NCI-H226 (cell line): Measurements from ENCODE around the gene KRTAP2-3.

ENCODE experiments used
- DNase-seq: peaks from one replicate; pipeline ENCODE4 v3.0.0-alpha.2; 2015

Gene KRTAP2-3

GRCh38 chr17:41026715-41027471 is 33.0 kb downstream of the KRTAP2-3 start, which contains the start of gene KRTAP1-5:
Gene KRTAP1-5 (minus strand): TSS chr17:41027208. CDS start chr17:41027155, 53 bp downstream.
- DNase-seq = peak; percentile 10

DNA sequence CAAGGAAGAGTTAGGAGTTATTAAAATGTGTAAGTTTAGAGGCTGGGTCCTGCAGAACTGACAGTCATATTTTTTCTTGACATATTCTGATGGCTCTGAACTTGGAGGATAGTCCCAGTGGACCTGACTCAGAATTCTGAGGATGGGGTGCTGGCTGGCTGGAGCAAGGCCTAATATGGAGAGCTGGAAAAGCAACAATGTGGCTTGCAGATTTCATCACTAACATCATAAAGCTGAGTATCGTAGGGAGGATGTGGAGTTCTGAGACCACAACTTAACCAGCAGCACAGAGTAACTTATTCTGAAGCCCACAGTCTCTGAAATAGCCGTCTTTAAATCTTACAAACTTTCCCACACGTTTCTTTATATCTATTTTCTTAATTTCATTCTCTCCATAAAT is 35.2 kb downstream of the KRTAP2-3 start:
- DNase-seq = no peak

DNA sequence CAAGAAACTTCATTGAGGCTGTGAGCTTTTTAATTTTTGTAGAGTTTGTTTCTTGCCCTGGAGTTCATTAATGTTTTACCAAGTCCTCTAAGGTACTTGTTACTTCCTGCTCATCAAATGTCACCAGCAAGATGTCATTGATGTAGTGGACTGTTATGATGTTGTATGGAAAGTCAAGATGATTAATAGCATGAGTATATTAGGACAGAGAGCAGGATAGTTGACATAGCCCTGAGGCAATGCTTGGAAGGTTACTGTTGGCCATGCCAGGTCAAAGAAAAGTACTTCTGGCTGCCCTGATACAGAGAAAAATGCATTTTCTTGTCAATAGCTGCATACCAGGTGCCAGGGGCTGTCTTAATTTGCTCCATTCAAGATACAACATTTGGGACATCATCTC is 39.6 kb downstream of the KRTAP2-3 start:
- DNase-seq = no peak

DNA sequence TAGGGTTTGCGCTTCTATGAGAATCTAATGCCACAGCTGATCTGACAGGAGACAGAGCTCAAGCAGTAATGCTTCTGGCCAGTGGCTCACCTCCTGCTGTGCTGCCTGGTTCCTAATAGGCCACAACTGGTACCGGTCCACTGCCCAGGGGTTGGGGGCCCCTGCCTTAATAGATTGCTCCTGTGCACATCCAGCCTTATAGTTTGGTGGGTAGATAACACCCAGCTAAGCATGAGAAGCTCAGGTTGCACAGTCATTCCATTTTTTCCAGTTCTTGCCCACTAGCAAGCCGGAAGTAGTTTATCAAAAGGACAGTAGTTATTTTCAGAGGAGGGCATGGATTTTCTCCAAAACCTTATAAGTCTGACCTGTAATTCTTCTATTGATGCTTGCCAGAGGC is 40.5 kb downstream of the KRTAP2-3 start:
- DNase-seq = no peak

DNA sequence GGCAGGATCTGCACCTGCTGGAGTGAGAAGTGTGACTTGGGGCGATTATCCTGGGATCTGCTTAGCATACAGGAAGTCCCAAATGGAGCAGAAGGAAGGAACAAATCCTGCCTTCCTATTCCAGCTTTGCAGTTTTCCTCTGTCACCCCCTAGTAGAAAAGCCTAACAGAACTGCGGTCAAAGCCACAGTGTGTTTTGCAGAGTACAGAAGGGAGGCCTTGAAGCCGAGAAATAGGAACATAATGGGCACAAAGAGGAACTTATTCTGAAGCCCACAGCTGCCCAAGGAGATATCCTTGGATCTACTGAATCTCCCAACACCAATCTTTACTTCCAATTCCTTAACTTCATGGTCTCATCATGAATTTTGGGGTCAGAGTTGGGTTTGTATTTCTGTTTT is 41.4 kb downstream of the KRTAP2-3 start:
- DNase-seq = no peak

DNA sequence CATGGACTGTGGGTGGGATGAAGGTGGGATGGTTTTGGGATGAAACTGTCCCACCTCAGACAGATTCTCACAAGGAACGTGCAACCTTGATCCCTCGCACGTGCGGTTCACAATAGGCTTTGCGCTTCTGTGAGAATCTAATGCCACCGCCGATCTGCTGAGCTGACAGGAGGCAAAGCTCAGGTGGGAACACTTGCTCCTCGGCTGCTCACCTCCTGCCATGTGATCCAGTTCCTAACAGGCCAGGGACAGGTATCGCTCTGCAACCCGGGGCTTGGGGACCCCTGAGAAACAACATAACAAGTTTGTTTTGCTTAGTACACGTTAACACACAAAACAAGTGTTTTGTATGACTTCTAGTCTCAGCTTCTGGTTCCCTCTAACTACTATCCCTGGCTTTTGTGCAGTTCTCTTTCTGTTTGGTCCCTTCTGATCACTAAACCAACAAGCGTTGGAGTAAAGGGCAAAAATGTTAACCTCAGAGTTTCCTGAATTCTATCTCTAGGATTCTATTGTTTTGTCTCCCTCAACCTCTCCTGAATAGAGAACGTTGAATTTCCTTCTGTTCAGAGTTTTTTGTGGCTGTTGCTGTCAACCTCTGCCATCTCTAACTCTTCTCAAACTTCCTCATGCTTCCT is 43.2 kb downstream of the KRTAP2-3 start:
- DNase-seq = no peak

- no peak for DNase-seq
Observed at GRCh38 chr17:41015454-41015853, 44.5 kb downstream of the KRTAP2-3 start.

- DNase-seq = no peak
Observed at GRCh38 chr17:41013606-41014005, 46.3 kb downstream of the KRTAP2-3 start.

DNA sequence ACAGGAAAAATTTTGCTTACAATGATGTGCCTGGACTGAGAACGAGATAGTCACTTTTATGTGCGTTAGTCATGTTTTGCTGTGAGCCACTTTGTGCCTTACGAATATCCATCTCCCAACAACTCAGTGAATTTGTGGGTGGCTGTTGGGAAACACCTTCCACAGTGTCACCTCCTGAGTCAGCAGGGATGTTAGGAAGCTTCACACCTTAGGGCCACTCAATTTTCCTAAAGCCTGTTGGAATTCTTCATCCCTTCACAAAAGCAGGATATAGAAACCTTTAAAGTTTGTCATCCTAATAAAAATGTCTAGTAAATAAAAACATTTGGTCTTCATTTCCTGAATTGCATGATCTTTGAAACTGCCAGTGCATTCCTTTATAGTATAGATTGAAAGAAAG is 46.7 kb downstream of the KRTAP2-3 start:
- DNase-seq = no peak

GRCh38 chr17:41012326-41013120 is 47.4 kb downstream of the KRTAP2-3 start:
- no peak for DNase-seq

DNA sequence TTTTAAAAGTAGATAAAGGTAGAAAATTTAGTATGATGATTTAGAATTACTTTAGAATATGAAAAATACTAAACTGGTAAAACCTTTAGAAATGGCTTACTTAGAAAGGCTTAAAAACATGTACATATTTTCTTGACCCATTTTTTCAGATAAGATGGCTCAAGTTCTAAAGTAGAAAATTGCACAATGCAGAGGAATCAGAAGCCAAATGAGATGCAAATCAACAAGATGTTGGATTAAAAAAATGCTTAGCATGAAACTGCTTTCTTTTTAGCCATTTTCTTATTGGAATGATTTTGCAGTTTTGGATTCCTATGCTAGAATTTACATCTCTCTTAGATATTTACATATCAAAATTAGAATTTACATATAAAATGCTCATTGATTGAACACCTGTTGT is 49.5 kb downstream of the KRTAP2-3 start:
- DNase-seq = no peak

GRCh38 chr17:41009936-41010335 is 50.0 kb downstream of the KRTAP2-3 start:
- no peak for DNase-seq

- DNase-seq = no peak
Observed at GRCh38 chr17:41009301-41009760, 50.6 kb downstream of the KRTAP2-3 start.
